HL-60 (cell line): ENCODE results near the gene GADD45GIP1.

ENCODE experiments used
- DNase-seq, 2 experiments: peaks; one replicate each; pipeline ENCODE4 v3.0.0-alpha.2; 2010 to 2020; ENCODE audit warnings: low read depth in 1 of 2, low spot score in 1 of 2
- H3K27ac ChIP-seq: fragments of 250-450 bp; sonication (Bioruptor Pico); replicated peaks from 2 replicates; pipeline ENCODE4 v1.5.1; 2020; ENCODE audit warnings: mild to moderate bottlenecking, moderate library complexity
- H3K27me3 ChIP-seq: fragments of 250-450 bp; sonication (Bioruptor Pico); 2 replicates; pipeline ENCODE4 v1.5.1; 2021; ENCODE audit warnings: mild to moderate bottlenecking, moderate library complexity; ENCODE audit not compliant: insufficient read depth, poor library complexity, severe bottlenecking
- H3K4me3 ChIP-seq: replicated peaks from 2 replicates; pipeline ENCODE4 v1.5.1; 2011; ENCODE audit warnings: mild to moderate bottlenecking, control low read depth, low read length; ENCODE audit not compliant: insufficient read depth
- GABPA ChIP-seq: IDR thresholded peaks from 2 replicates; pipeline ENCODE4 v1.6.1; 2012; ENCODE audit warnings: low read depth
- POLR2AphosphoS5 ChIP-seq: IDR thresholded peaks from 2 replicates; pipeline ENCODE4 v1.6.1; 2012; ENCODE audit warnings: low read depth
- SPI1 ChIP-seq: IDR thresholded peaks from 2 replicates; pipeline ENCODE4 v1.6.1; 2012; ENCODE audit warnings: low read depth, mild to moderate bottlenecking, borderline replicate concordance
- TF ChIP-seq, protein P1 (sequence below): IDR thresholded peaks from one replicate; pipeline ENCODE4 v1.5.1; 2011; ENCODE audit warnings: low read length, control low read depth, inconsistent platforms; ENCODE audit not compliant: insufficient read depth
- TF ChIP-seq, protein P2 (sequence below): IDR thresholded peaks from 2 replicates; pipeline ENCODE4 v1.6.1; 2012; ENCODE audit warnings: low read depth; ENCODE audit not compliant: insufficient replicate concordance

Gene GADD45GIP1

DNA sequence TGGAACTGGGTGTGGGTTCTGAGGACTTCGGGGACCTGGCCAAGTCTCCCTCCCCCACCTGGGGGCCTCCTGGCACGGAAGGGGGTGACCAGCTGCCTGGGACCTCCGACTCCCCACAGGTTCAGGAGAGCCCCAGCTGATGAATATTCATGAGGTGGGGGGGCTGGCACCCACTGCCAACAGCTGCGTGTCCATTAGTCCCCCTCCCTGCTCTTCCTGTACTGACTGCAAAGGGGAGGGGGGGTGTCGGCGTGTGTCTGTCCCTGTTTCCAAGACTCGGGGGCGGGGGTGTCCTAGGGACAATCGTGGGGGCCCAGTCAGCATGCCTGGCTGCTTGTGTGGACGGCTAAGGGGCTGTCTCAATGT is 27.6 kb upstream of the GADD45GIP1 start:
- DNase-seq, result no peak
- no peak overlapping the region for H3K27ac ChIP-seq
- TF ChIP-seq POLR2AphosphoS5, result no peak
- no peak for TF ChIP-seq SPI1
- TF ChIP-seq, protein P1, sequence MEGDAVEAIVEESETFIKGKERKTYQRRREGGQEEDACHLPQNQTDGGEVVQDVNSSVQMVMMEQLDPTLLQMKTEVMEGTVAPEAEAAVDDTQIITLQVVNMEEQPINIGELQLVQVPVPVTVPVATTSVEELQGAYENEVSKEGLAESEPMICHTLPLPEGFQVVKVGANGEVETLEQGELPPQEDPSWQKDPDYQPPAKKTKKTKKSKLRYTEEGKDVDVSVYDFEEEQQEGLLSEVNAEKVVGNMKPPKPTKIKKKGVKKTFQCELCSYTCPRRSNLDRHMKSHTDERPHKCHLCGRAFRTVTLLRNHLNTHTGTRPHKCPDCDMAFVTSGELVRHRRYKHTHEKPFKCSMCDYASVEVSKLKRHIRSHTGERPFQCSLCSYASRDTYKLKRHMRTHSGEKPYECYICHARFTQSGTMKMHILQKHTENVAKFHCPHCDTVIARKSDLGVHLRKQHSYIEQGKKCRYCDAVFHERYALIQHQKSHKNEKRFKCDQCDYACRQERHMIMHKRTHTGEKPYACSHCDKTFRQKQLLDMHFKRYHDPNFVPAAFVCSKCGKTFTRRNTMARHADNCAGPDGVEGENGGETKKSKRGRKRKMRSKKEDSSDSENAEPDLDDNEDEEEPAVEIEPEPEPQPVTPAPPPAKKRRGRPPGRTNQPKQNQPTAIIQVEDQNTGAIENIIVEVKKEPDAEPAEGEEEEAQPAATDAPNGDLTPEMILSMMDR, result no peak
- TF ChIP-seq, protein P2, sequence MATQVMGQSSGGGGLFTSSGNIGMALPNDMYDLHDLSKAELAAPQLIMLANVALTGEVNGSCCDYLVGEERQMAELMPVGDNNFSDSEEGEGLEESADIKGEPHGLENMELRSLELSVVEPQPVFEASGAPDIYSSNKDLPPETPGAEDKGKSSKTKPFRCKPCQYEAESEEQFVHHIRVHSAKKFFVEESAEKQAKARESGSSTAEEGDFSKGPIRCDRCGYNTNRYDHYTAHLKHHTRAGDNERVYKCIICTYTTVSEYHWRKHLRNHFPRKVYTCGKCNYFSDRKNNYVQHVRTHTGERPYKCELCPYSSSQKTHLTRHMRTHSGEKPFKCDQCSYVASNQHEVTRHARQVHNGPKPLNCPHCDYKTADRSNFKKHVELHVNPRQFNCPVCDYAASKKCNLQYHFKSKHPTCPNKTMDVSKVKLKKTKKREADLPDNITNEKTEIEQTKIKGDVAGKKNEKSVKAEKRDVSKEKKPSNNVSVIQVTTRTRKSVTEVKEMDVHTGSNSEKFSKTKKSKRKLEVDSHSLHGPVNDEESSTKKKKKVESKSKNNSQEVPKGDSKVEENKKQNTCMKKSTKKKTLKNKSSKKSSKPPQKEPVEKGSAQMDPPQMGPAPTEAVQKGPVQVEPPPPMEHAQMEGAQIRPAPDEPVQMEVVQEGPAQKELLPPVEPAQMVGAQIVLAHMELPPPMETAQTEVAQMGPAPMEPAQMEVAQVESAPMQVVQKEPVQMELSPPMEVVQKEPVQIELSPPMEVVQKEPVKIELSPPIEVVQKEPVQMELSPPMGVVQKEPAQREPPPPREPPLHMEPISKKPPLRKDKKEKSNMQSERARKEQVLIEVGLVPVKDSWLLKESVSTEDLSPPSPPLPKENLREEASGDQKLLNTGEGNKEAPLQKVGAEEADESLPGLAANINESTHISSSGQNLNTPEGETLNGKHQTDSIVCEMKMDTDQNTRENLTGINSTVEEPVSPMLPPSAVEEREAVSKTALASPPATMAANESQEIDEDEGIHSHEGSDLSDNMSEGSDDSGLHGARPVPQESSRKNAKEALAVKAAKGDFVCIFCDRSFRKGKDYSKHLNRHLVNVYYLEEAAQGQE, result no peak
- no peak for TF ChIP-seq GABPA
- no peak overlapping the region for H3K4me3 ChIP-seq
- H3K27me3 ChIP-seq, result peaks cover 11% of the 10 kb centered on the region

DNA sequence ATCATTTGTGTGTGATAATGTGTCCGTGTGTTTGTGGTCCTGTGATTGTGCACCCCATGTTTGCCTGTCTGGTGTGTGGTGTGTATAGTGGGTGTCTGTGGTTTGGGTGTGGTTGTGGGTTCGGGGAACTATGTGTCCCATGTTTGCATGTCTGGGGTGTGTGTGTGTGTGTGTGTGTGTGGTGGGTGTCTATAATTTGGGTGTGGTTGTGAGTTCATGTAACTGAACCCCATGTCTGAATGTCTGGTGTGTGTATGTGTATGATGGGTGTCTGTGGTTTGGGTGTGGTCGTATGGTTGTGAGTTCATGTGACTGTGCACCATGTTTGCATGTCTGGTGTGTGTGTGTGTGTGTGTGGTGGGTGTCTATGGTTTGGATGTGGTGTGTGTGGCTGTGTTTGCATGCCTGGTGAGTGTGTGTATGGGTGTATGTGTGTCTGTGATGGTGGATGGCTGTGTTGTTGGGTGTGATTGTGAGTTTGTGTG is 27.2 kb upstream of the GADD45GIP1 start:
- Histone ChIP-seq H3K27ac (no peak overlapping the region), H3K27me3 (peaks cover 11% of the 10 kb centered on the region), H3K4me3 (no peak overlapping the region)
- DNase-seq, result no peak
- TF ChIP-seq, protein P2, result no peak
- no peak for TF ChIP-seq GABPA
- TF ChIP-seq, protein P1, result no peak
- TF ChIP-seq SPI1, result no peak
- TF ChIP-seq POLR2AphosphoS5, result no peak

DNA sequence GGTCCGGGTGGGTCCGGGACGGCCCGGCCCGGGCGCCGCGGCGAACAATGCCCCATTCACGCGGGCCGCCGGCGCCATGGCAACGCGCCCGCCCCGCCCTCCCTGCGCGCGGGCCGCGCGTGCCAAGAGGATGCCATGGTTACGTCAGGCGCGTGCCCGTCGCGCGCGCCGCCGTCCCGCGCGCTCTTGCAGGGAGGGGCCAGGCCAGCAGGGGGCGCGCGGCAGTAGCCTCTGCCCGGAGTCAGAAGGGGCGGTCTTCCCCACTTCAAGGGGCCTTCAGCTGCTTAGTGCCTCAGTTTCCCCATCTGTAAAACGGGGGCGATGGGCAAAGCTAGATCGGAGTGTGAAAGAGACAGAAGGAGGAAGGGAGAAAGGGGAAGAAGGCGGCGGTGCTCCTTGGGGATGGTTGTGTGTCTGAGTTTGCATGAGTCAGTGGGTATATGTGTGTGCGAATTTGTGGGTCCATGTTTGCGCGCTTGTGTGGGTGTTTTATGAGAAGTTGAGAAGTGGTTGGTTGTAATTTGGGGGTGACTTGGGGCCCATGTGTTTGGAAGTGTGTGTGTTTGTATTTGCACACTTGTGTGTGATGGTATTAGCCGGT is 26.6 kb upstream of the GADD45GIP1 start:
- peak in 1 of 2 experiments; percentile 58 for DNase-seq
- H3K27me3 ChIP-seq, result peaks cover 11% of the 10 kb centered on the region
- no peak for TF ChIP-seq SPI1
- TF ChIP-seq, protein P1, result peak; percentile 52
- peak overlapping the region; percentile 7; the same call in 1 of the 2 replicates for H3K4me3 ChIP-seq
- H3K27ac ChIP-seq, result no peak overlapping the region

DNA sequence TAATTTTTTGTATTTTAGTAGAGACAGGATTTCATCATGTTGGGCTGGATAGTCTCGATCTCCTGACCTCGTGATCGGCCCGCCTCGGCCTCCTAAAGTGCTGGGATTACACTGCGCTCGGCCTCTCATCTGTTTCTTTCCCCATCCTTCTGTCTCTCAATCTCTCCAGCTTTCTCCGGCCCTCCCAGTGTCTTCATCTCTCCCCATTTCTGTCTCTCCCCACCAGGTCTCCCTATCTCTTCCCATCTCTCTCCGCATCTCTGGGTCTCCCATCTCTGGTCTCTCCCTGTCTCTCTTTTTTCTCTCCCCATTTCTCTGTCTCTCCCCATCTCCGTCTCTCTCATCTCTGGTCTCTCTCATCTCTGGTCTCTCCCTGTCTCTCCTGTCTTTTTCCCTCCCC is 26.1 kb upstream of the GADD45GIP1 start:
- DNase-seq, result no peak
- TF ChIP-seq, protein P2, result no peak
- TF ChIP-seq, protein P1, result no peak
- TF ChIP-seq GABPA (no peak), POLR2AphosphoS5 (no peak), SPI1 (no peak)
- no peak overlapping the region for H3K27ac ChIP-seq
- peak overlapping the region; percentile 7; the same call in 1 of the 2 replicates for H3K4me3 ChIP-seq
- peaks cover 11% of the 10 kb centered on the region for H3K27me3 ChIP-seq
